SK-N-SH (cell line): ENCODE results near the gene RETREG2. TPM values are rescaled to one million over a fixed set of nuclear protein-coding genes. Genes with fewer than 3 reads are reported as not detected.

Experiments
- CHD2 ChIP-seq: fragments of 150-350 bp; IDR thresholded peaks from 2 replicates; pipeline ENCODE4 v1.6.1; 2018; ENCODE audit warnings: low read length; ENCODE audit not compliant: partially characterized antibody
- ELF1 ChIP-seq: IDR thresholded peaks from 2 replicates; pipeline ENCODE4 v1.4.0; 2012
- EP300 ChIP-seq, 2 experiments: IDR thresholded peaks; 2 replicates each; pipeline versions ENCODE4 v1.4.0 to v1.6.1; 2012; ENCODE audit warnings: borderline replicate concordance in 1 of 2, low read depth in 1 of 2, low read length in 1 of 2
- GABPA ChIP-seq: IDR thresholded peaks from 2 replicates; pipeline ENCODE4 v1.4.0; 2012; ENCODE audit warnings: low read depth, mild to moderate bottlenecking
- GATA2 ChIP-seq: sonication (generic); formaldehyde crosslinking; IDR thresholded peaks from 2 replicates; pipeline ENCODE4 v1.5.0; 2020; ENCODE audit warnings: mild to moderate bottlenecking, missing genetic modification reagents
- MXI1 ChIP-seq: IDR thresholded peaks from 2 replicates; pipeline ENCODE4 v1.6.1; 2012; ENCODE audit warnings: mild to moderate bottlenecking, low read depth, low read length, improper control_type of control experiment
- NFIC ChIP-seq: IDR thresholded peaks from 2 replicates; pipeline ENCODE4 v1.4.0; 2012; ENCODE audit warnings: borderline replicate concordance
- NRF1 ChIP-seq: IDR thresholded peaks from 2 replicates; pipeline ENCODE4 v1.6.1; 2012; ENCODE audit warnings: low read depth, mild to moderate bottlenecking, low read length
- REST ChIP-seq: IDR thresholded peaks from 2 replicates; pipeline ENCODE4 v1.6.1; 2012; ENCODE audit warnings: mild to moderate bottlenecking, low read depth, low read length, moderate library complexity
- RFX5 ChIP-seq: IDR thresholded peaks from 2 replicates; pipeline ENCODE4 v1.6.1; 2012; ENCODE audit warnings: mild to moderate bottlenecking, improper control_type of control experiment, low read length
- RXRA ChIP-seq: IDR thresholded peaks from 2 replicates; pipeline ENCODE4 v1.4.0; 2012; ENCODE audit warnings: low read depth, mild to moderate bottlenecking, borderline replicate concordance
- TAF1 ChIP-seq: IDR thresholded peaks from 2 replicates; pipeline ENCODE4 v1.6.1; 2012; ENCODE audit warnings: low read depth, mild to moderate bottlenecking, low read length, moderate library complexity, borderline replicate concordance
- TEAD4 ChIP-seq: IDR thresholded peaks from 2 replicates; pipeline ENCODE4 v1.4.0; 2012; ENCODE audit warnings: mild to moderate bottlenecking, borderline replicate concordance; ENCODE audit not compliant: insufficient read depth
- USF2 ChIP-seq: fragments of 150-350 bp; IDR thresholded peaks from 2 replicates; pipeline ENCODE4 v1.6.1; 2017; ENCODE audit warnings: antibody characterized with exemption, low read length, low read depth, borderline replicate concordance
- YY1 ChIP-seq: IDR thresholded peaks from 2 replicates; pipeline ENCODE4 v1.4.0; 2012; ENCODE audit warnings: low read depth, mild to moderate bottlenecking
- polyA plus RNA-seq, 3 experiments: library from polyadenylated mRNA; depleted of rRNA; stranded (reverse); fragments of >200 nt; gene quantifications; 2 replicates each; pipeline ENCODE4 v1.2.3, GENCODE V29; 2012
- TF ChIP-seq, protein P1 (sequence below): IDR thresholded peaks from 2 replicates; pipeline ENCODE4; 2012
- TF ChIP-seq, protein P2 (sequence below): IDR thresholded peaks from 2 replicates; pipeline ENCODE4 v1.4.0; 2012; ENCODE audit warnings: low read depth, borderline replicate concordance

RETREG2 gene
- polyA plus RNA-seq, 1 of the 3 experiments (the other 2 are of a cell fraction): 74.6 TPM

- TF ChIP-seq REST: 0 out of 2 replicates have a peak, but pooled peaks have one; percentile 36
- peak; percentile 59 for TF ChIP-seq NRF1
- no peak for TF ChIP-seq RFX5
- peak; percentile 26 for TF ChIP-seq CHD2
- no peak for TF ChIP-seq GATA2 (CRISPR knock-in tag)
- TF ChIP-seq, protein P1, sequence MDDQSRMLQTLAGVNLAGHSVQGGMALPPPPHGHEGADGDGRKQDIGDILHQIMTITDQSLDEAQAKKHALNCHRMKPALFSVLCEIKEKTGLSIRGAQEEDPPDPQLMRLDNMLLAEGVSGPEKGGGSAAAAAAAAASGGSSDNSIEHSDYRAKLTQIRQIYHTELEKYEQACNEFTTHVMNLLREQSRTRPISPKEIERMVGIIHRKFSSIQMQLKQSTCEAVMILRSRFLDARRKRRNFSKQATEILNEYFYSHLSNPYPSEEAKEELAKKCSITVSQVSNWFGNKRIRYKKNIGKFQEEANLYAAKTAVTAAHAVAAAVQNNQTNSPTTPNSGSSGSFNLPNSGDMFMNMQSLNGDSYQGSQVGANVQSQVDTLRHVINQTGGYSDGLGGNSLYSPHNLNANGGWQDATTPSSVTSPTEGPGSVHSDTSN: no peak; the same call in none of the 2 replicates
- TF ChIP-seq YY1: no peak
- TF ChIP-seq ELF1: no peak
- TF ChIP-seq, protein P2, sequence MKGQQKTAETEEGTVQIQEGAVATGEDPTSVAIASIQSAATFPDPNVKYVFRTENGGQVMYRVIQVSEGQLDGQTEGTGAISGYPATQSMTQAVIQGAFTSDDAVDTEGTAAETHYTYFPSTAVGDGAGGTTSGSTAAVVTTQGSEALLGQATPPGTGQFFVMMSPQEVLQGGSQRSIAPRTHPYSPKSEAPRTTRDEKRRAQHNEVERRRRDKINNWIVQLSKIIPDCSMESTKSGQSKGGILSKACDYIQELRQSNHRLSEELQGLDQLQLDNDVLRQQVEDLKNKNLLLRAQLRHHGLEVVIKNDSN: no peak
- 0 out of 2 replicates have a peak, but pooled peaks have one; percentile 21 for TF ChIP-seq GABPA
- TF ChIP-seq TEAD4: no peak
- TF ChIP-seq USF2: no peak
- TF ChIP-seq MXI1: 0 out of 2 replicates have a peak, but pooled peaks have one; percentile 29
- no peak for TF ChIP-seq EP300 (IDR thresholded peaks at IDR 0.05; ENCODE audit: borderline replicate concordance in 1 of 2, low read depth in 1 of 2, low read length in 1 of 2)
- TF ChIP-seq NFIC: no peak
- TF ChIP-seq TAF1: peak; percentile 44; the same call in 1 of the 2 replicates
- no peak for TF ChIP-seq RXRA
These were observed 17.7 kb upstream of the RETREG2 start, which contains the start of gene NHEJ1 (continued) for GRCh38 chr2:219160186-219161017.
